Stimulated activated CD8-positive, alpha-beta memory T cell treated with anti-CD3 and anti-CD28 coated beads, Interleukin-12 subunit alpha, Interleukin-12 subunit beta, amount 100 ng/mL, for 24 hours (primary cell): ENCODE results near the gene ELAPOR1.
A peak's percentile ranks its signal among the peaks of the same experiment; 100 is the strongest.

Experiments
- DNase-seq: peaks from one replicate; pipeline ENCODE4 v3.0.0-alpha.2; 2020; ENCODE audit errors: extremely low read depth

ELAPOR1 gene

GRCh38 chr1:109113590-109114341, at the start of gene ELAPOR1:
Gene ELAPOR1, plus strand, starts transcription at chr1:109114115. Its CDS starts 69 bp downstream, at chr1:109114184.
- DNase-seq = peak; percentile 47

- DNase-seq = no peak
Measured at GRCh38 chr1:109065137-109065536, 48.8 kb upstream of the ELAPOR1 start.

DNA sequence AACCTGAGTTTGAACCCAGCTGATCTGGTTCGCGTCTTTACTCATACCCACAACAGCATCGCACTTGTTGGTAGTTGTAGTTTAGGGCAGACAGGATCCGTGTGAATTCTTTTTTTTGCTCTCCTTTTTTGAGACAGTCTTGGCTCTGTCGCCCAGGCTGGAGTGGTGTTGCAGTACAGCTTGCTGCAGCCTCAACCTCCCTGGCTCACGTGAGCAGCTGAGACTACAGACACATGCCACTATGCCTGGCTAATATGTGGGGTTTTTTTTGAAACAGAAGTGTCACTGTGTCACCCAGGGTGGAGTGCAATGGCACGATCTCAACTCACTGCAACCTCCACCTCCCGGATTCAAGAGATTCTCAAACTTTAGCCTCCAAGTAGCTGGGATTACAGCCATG, 46.0 kb upstream of the ELAPOR1 start:
- DNase-seq = no peak

DNA sequence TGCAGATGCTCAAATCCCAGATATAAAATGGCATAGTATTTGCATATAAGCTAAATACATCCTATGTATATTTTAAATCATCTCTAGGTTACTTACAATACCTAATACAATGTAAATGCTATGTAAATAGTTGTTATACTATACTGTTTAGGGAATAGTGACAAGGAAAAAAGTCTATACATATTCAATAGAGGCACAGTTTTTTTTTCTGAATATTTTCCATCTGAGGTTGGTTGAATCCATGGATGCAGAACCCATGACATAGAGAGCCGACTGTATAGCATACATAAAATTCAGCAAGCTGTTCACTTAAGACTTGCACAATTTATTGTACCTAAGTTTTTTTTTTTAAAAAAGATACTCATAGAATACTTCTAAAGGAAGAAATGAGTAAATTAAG, 44.6 kb upstream of the ELAPOR1 start:
- no peak for DNase-seq

GRCh38 chr1:109075531-109076490, 38.1 kb upstream of the ELAPOR1 start, which contains the start of gene TAF13:
Gene TAF13, minus strand, starts transcription at chr1:109076003. Its CDS starts 56 bp downstream, at chr1:109075947.
- DNase-seq = peak; percentile 70

DNA sequence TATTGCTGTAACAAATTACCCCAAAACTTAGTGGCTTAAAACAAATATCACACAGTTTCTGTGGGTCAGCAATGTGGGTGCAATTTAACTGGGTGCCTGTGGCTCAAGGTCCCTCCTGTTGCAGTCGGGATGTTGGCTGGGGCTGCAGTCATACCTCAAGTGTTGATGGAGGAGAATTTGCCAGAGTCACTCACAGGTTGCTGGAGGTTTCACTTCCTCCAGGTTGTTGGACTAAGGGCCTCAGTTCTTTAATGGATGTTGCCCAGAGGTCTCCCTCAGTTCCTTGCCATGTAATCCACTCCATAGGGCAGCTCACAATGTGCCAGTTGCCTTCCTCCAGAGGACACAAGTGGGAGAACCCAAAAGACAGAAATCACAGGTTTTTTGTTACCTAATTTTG, 35.6 kb upstream of the ELAPOR1 start:
- DNase-seq = no peak

- no peak for DNase-seq
Measured at GRCh38 chr1:109079240-109079622, 34.7 kb upstream of the ELAPOR1 start.

GRCh38 chr1:109080441-109081082, 33.4 kb upstream of the ELAPOR1 start:
- no peak for DNase-seq

DNA sequence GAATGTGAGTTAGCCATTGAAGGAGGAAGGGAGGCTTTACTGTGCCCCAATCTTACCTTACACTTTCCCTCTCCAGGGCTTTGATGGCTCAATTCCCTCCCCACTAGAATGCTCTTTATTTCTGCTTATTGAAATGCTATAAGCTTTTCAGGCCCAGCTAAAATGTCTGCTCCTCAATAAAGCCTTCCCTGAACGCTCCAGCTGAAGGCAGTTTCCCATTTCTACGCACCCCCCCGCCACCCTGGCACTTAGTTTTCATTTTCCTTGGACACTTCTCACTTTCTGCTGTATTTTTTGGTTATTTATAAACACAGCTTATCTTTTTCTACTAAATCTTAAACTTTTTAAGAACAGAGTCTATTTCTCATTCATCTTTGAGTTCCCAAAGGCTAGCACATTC, 30.4 kb upstream of the ELAPOR1 start:
- DNase-seq = no peak

GRCh38 chr1:109083923-109084322, 30.0 kb upstream of the ELAPOR1 start:
- no peak for DNase-seq

DNA sequence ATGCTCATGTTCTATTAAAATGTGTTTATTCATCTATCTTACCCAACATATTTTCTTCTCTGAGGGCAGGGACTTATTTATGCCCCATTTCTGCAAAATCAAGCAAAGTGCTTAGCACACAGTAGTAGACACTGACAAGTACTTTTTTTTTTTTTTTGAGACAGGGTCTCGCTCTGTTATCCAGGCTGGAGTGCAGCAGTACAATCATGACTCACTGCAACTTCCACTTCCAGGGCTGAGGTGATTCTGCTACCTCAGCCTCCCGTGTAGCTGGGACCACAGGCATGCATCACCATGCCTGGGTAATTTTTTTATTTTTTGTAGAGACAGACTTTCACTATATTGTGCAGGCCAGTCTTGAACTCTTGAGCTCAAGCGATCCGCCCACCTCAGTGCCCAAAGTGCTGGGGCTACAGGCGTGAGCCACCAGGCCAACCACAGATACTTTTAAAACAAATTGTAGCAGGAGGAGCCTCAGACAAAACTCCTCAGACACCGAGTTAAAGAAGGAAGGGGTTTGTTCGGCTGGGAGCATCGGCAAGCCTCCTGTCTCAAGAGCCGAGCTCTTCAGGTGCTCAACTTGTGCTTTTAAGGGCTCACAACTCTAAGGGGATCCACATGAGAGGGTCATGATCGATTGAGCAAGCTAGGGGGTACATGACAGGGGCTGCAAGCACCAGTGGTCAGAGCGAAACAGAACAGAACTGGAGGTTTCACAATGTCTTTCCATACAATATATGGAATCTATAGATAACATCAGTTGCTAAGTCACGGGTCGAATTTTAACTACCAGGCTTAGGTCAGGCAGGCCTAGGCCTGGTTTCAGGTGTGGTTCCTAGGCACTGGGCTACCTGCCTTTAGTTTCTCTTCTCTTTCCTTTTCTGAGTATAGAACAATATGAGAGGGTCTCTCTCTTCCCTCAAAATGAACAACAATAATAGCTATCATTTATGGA, 29.1 kb upstream of the ELAPOR1 start:
- no peak for DNase-seq

DNA sequence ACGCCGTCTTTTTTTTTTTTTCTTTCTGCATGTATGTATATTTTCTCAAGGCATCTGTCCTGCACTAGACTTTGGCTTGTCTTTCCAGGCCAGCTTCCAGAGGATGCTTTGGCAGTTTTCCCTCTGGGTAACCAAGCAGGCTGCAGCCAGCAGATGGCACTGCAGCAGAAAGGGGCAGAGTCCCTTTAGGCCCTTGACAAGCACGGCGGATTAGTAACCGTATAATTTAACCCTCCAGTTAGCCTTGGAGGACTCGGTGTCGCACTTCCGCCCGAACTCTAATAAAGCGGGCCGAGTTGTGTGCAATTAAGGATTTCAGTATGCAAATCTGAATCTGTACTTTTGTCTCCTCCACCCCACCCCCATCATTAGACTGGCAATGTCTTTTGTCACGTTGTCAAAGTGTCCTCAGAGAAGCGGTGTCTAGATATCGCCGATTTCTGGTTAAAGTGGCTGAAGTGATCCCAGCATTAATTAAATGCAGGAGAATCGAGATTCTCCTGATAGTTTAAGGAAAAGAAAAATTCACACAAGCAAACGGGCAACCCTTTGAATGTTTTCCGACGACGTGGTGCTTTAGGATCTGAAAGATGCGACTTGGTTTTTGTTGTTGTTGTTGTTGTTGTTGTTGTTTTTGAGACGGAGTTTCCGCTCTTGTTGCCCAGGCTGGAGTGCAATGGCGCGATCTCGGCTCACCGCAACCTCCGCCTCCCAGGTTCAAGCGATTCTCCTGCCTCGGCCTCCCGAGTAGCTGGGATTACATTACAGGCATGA, 24.5 kb upstream of the ELAPOR1 start:
- no peak for DNase-seq

DNA sequence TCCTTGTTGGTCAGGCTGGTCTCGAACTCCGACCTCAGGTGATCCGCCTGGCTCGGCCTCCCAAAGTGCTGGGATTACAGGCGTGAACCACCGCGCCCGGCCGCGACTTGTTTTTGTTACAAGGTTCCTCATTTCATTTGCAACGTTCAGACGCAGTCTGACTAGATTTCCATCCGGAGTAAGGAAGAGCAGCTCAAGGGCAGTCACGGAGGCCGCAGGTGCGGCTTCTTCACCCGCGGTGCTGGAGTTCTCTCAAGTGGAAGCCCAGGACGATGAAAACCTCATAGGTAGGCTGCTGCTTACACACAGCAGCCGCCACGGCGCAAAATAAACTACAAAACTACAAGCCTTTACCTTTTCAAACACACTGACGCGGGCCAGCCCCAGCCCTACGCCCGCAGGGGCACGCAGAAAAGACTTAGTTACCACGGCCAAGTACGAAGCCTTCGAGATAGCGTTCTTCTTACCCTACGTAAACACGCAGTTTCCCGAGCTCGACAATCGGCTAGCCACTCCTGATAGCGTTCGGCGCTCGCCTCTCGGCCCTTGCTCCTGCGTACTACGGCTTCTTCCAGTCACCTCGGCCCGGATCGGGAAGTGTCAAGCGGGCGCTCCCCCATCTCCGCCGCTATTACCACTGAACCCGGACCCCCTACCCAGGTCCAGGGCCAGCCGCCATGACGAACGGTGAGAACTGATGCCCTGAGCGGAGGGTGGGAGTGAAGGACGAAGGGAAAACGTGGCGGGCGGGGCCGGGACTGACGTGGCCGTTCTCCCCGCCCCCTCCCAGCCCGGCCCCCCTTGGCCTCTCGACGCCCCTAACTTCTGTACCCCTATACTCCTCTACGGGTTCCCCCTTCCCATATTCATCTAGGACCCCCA, 23.5 kb upstream of the ELAPOR1 start, which contains the start of gene TMEM167B:
Gene TMEM167B, plus strand, starts transcription at position 569 of the 882 bp plus-strand sequence. Its CDS starts 109 bp downstream, at position 678.
- DNase-seq = peak; percentile 61

DNA sequence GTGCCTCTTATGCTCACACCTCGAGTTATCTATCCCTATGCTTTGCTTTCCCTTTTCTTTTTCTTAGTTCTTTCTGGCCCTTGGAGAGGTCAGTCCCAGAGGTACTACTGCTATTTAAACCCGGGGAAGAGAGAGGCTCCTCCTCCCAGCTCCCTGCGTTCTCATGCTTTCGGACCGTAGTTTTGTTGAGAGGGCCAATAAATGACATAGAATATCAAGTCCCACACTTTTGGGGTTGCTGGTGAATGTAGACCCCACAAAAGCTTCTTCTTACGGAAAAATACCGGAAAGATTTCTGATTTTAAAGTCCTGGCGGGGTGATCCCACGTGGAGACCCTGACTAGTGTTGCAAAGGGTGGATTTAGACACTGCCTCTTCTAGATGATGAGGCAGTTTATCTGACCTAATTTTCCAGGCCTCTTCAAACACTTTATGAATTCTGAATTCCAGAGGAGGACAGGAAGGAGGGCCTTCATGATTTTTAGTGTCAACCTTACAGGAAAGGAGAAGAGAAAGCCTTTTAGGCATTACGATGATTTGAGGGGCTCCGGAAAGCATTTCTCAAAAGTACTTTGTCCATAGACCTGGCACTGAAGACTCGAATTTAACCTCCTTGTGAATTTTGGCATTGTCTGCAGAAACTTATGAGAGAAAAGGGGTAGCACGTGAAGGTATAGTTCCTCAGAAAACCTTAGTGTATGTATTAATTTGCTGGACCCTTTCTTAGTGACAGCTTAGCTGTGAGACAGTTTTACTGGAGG, 22.7 kb upstream of the ELAPOR1 start:
- no peak for DNase-seq

DNA sequence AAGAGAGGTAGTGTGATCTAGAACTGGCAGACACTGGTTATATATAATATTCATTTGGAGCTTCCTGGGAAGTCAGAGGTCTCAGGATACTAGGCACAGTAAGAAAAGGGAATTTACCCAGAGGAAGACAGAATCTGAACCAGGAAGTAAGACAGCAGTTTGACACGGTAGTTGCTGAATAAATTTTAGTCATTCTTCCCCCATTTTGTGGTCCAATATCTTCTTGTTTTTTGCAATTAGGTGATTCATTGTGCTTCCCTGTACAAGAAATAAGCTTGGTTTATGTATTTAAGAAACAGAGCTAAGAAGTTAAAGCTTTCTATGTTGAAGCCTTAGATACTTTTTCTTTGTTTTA, 22.1 kb upstream of the ELAPOR1 start:
- DNase-seq = no peak

GRCh38 chr1:109094377-109094803, 19.5 kb upstream of the ELAPOR1 start:
- DNase-seq = no peak

- DNase-seq = no peak
Measured at GRCh38 chr1:109094871-109095270, 19.0 kb upstream of the ELAPOR1 start.

GRCh38 chr1:109095631-109096030, 18.3 kb upstream of the ELAPOR1 start:
- DNase-seq = no peak
